NCI-H82 treated with DMSO at 0.1 percent for 48 hours (cell line): Measurements from ENCODE around the gene HLA-DQB1.
A peak's percentile ranks its signal among the peaks of the same experiment; 100 is the strongest.

Source experiments
- DNase-seq: peaks from one replicate; lab custom pipeline; 2025; ENCODE audit not compliant: unreplicated experiment; lab: John Stamatoyannopoulos, UW

HLA-DQB1 gene

GRCh38 chr6:32627831-32628230, 38.6 kb downstream of the HLA-DQB1 start:
- DNase-seq: no peak

DNA sequence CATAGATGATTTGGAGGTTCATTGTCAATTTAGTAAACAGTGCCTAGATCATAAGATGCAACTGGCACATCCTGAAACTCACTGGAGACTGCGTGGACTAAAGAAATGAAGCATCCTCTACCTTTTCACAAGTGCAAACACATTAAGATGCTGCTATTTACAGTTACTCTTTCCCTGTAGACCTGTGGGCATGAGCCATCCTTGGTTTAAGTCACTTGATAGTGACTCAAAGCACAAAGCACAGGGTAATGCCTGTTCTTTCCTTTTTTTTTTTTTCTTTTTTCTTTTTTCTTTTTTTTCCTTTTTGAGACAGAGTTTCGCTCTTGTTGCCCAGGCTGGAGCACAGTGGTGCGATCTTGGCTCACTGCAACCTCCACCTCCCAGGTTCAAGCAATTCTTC, 39.2 kb downstream of the HLA-DQB1 start:
- no peak for DNase-seq

DNA sequence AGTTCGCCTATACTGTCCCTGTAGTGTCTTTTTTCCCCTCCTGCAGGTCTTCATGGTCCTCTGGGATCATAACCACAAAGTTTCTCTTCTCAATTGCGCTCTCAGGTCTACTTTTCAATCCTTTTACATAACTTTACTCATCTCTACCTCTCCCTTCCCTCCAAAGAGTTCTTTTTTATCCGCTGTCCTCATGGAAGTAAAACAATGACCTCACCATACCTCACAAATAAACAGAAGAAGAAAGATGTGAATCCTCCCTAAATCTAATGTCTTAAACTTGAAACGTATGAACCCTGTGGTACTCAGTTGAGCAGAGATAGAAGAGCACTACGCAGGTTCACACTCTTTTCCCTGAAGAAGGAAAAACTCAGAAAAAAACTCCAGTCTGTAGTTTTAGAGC, 41.3 kb downstream of the HLA-DQB1 start:
- no peak for DNase-seq

GRCh38 chr6:32624565-32624964, 41.9 kb downstream of the HLA-DQB1 start:
- DNase-seq: no peak

GRCh38 chr6:32623693-32624092, 42.8 kb downstream of the HLA-DQB1 start:
- DNase-seq: no peak

GRCh38 chr6:32622545-32623401, 43.7 kb downstream of the HLA-DQB1 start:
- peak; percentile 17 for DNase-seq

DNA sequence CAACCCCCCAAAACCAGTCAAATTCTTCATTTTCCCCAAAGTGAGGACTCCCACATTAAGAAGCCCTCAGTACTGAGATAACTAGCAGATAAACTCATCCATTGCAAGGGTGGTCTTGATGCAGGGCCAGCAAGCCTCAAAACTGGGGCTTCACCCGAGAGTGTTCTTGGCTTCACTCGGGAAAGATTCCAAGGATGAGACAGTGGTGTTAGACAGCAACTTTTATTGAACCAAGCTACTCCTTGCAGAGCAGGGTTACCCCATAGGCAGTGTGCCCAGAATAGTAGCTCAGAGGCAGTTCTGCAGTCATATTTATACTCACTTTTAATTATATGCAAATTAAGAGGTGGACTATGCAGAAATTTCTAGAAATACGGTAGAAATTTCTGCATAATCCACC, 45.1 kb downstream of the HLA-DQB1 start:
- DNase-seq: no peak

DNA sequence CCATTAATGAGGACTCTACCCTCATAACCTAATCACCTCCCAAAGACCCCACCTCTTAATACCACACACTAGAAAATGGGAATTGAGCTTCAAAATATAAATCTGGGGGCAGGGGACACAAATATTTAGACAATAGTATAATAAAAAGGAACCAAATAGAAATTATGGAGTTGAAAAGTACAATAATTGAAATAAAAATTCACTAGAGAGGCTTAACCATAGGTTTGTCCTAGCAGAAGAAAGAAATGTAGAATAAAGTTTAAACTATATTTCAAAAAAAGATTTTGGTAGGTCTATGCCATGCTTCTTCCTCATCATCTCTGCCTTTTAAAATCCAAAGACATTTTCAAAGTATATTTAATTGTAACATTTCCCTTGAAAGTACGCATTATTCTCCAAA, 48.7 kb downstream of the HLA-DQB1 start:
- DNase-seq: no peak

GRCh38 chr6:32615885-32616532, 50.4 kb downstream of the HLA-DQB1 start:
- DNase-seq: no peak

DNA sequence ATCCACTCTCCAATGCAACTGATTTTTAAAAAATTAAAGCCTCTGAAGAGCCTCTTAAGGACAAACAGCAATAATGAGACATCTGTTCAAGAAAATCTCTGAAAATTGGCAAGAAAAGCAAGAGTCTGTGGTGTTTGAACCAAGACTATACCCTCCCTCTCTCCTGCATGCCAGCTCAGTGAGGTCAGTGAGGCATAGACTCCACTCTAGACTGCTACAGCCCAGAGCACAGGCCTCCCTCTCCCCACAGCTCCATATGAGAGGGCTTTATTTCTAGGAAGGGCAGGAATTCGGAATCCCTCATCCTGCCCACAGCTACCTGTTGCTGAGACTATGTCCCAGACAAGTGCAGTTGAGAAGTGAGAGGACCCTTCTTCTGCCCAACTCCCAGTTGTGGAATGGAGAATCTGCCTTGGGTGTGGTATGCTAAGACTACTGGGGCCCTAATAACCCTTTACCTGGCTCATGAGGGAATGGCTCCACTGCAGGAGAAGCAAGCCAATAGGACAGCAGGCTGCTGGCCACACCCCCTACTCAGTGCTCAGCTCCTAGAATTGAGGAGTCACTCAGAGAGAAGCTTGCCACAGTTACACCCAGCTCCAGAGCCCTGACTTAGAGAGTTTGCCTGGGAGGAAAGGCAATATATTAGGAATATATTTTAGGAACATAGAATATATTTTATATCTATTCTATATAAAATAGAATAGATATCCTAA, 51.9 kb downstream of the HLA-DQB1 start:
- DNase-seq: no peak

GRCh38 chr6:32613475-32613874, 53.0 kb downstream of the HLA-DQB1 start:
- DNase-seq: no peak

DNA sequence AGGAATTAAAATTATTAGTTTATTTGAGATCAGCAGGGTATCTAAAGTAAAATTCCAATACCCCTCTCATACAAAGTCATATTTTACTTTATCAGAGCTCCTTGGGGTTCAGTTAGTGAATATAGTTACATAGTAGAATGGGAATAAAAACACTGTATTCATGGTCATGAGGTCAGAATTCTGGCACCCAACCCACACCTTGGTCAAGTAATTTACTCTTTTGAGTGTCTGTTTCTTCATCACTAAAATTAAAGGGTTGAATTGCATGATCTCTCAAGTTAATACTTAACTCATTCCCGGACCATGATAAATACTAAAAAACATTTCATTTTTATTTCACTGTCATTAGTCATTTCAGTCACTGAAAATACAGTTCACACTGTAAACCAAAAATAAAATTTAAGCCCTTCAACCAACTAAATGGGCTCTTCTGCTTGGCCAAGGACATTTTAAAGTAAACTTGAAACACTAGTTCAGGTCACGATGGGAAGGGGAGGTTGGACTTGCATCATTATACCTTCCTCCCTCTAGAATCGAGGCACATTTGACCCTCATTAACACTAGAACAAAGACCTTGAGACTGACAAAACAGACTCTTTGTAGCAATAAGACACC, 55.7 kb downstream of the HLA-DQB1 start:
- DNase-seq: no peak

DNA sequence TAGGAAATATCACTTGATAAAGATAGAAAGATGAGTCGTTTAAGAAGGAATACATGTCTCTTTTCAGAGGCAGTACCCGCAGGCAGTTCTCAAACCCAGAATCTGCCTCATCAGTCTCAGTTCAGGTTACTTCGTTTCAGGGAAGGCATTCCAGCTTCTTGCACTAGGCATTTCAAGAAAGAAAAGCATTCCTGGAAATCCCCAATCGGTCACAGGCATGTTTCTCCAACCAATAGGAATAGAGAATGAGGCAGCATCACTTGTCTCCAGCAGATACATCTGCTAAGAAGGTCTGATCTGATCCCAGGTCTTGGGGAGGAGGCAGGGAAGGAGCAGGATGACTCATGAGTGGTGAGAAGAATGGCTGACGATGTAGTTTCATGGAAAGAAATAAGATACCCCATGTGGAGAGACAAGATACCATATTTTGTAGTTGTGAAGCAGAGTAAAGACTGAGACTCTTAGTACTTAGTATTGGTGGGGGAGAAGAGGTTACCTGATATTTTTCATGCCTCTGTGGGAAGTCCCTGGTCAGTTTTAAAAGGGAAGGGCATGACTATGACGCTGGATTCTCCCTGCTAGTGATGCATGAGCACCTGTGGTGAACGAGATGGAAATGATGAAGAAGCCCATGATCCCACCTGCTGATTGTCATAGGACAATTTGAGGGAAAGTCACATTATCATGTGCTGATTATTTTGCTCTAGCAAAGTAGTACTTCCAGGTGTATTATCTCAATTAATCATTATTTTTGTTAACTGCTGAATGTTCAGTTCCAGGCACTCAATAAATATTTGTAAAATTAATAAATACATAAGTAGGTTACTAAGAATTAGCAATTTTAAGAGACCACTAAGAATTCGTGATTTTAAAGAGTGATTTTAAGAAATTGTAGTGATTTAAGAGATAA, 56.5 kb downstream of the HLA-DQB1 start:
- peak; percentile 45 for DNase-seq
